ENCODE data around the gene PTPRN. TPM values are rescaled to one million over a fixed set of nuclear protein-coding genes. Genes with fewer than 3 reads are reported as not detected.

Gene PTPRN
- total RNA-seq, 1 experiment from 2014 or later: not detected

GRCh38 chr2:219302412-219302968 lies 6.7 kb downstream of the PTPRN start:
- Histone ChIP-seq H3K4me2 (no peak overlapping the region), H3K4me3 (no peak overlapping the region), H3K4me1 (replicated peaks; ENCODE audit: insufficient read depth) (no peaks in the 10 kb centered on the region), H3K9me3 (ENCODE audit: insufficient read depth, low read depth) (no peaks in the 10 kb centered on the region), H3K79me2 (ENCODE audit: low read depth) (no peaks in the 10 kb centered on the region), H3K27ac (no peak overlapping the region), H3F3A (ENCODE audit: insufficient read depth, low read depth) (no peaks in the 10 kb centered on the region), H2AFZ (no peak overlapping the region), H3K36me3 (ENCODE audit: low read depth) (no peaks in the 10 kb centered on the region), H4K20me1 (ENCODE audit: insufficient read depth) (no peaks in the 10 kb centered on the region), H3K27me3 (ENCODE audit: insufficient read depth, low read depth) (peaks cover 84% of the 10 kb centered on the region), H3K9me2 (ENCODE audit: insufficient read depth) (no peaks in the 10 kb centered on the region)
- TF ChIP-seq CTCF (conservative IDR thresholded peaks at IDR 0.05): no peak
- no peak for TF ChIP-seq EZH2 (IDR thresholded peaks at IDR 0.05; ENCODE audit: low read depth)
- ChIA-PET CTCF (no interaction called here), POLR2A (ENCODE audit: unreplicated experiment) (no interaction called here)
- BruUV-seq (replicated peaks): no TSS peak
- DNase-seq: no peak
- intact Hi-C loops (cut with micrococcal nuclease; ENCODE audit: unreplicated experiment): loop anchor here (10.0 kb wide), 1 partner anchor 248 kb away; no protein-coding TSS in a partner anchor

GRCh38 chr2:219300022-219300421 lies 9.2 kb downstream of the PTPRN start:
- Histone ChIP-seq H3K36me3 (ENCODE audit: low read depth) (no peaks in the 10 kb centered on the region), H2AFZ (no peak overlapping the region), H3K9me3 (ENCODE audit: insufficient read depth, low read depth) (no peaks in the 10 kb centered on the region), H3K4me3 (no peak overlapping the region), H3K9me2 (ENCODE audit: insufficient read depth) (no peaks in the 10 kb centered on the region), H3K4me1 (replicated peaks; ENCODE audit: insufficient read depth) (no peaks in the 10 kb centered on the region; the same call in 1 of the 2 replicates), H3K4me2 (no peak overlapping the region), H4K20me1 (ENCODE audit: insufficient read depth) (no peaks in the 10 kb centered on the region), H3K79me2 (ENCODE audit: low read depth) (no peaks in the 10 kb centered on the region), H3F3A (ENCODE audit: insufficient read depth, low read depth) (no peaks in the 10 kb centered on the region), H3K27me3 (ENCODE audit: insufficient read depth, low read depth) (peaks cover 60% of the 10 kb centered on the region), H3K27ac (no peak overlapping the region)
- TF ChIP-seq EZH2 (IDR thresholded peaks at IDR 0.05; ENCODE audit: low read depth) (no peak), CTCF (conservative IDR thresholded peaks at IDR 0.05) (no peak)
- intact Hi-C loops (cut with micrococcal nuclease; ENCODE audit: unreplicated experiment): loop anchor here (10.0 kb wide), 1 partner anchor 245 kb away; no protein-coding TSS in a partner anchor
- POLR2A ChIA-PET (ENCODE audit: unreplicated experiment): no interaction called here
- no peak for DNase-seq
- BruUV-seq (replicated peaks): no TSS peak
- CTCF ChIA-PET: no interaction called here

GRCh38 chr2:219299372-219299760 lies 9.8 kb downstream of the PTPRN start:
- Histone ChIP-seq H3K9me2 (ENCODE audit: insufficient read depth) (no peaks in the 10 kb centered on the region), H3K27me3 (ENCODE audit: insufficient read depth, low read depth) (peaks cover 54% of the 10 kb centered on the region), H3K27ac (no peak overlapping the region), H3F3A (ENCODE audit: insufficient read depth, low read depth) (no peaks in the 10 kb centered on the region), H3K36me3 (ENCODE audit: low read depth) (no peaks in the 10 kb centered on the region), H4K20me1 (ENCODE audit: insufficient read depth) (no peaks in the 10 kb centered on the region), H3K4me1 (replicated peaks; ENCODE audit: insufficient read depth) (no peaks in the 10 kb centered on the region; the same call in 1 of the 2 replicates), H3K79me2 (ENCODE audit: low read depth) (no peaks in the 10 kb centered on the region), H3K4me3 (no peak overlapping the region), H2AFZ (no peak overlapping the region), H3K9me3 (ENCODE audit: insufficient read depth, low read depth) (no peaks in the 10 kb centered on the region), H3K4me2 (no peak overlapping the region)
- intact Hi-C loops (cut with micrococcal nuclease; ENCODE audit: unreplicated experiment): loop anchor here (5.0 kb wide), 2 partner anchors 88 to 233 kb away; partner anchors contain the start of gene DNPEP
- no peak for DNase-seq
- TF ChIP-seq CTCF (conservative IDR thresholded peaks at IDR 0.05) (no peak), EZH2 (IDR thresholded peaks at IDR 0.05; ENCODE audit: low read depth) (no peak)
- POLR2A ChIA-PET (ENCODE audit: unreplicated experiment): no interaction called here
- no TSS peak for BruUV-seq (replicated peaks)
- CTCF ChIA-PET: no interaction called here
